ENCODE measurements around the gene EXOC3. TPM values are rescaled to one million over a fixed set of nuclear protein-coding genes. Genes with fewer than 3 reads are reported as not detected.
"Not testable (repeated sequence)": the region's sequence is repeated elsewhere in the genome, so short reads cannot be mapped to it uniquely, and the experiment has no call there.

Gene EXOC3
- total RNA-seq, 1 donor from 2014 or later: 23.8 TPM

- no peak for DNase-seq (ENCODE audit: low read depth)
- H3K4me3 ChIP-seq (ENCODE audit: low read depth, low read length): no peak overlapping the region
- TF ChIP-seq CTCF (conservative IDR thresholded peaks at IDR 0.05; ENCODE audit: low read depth, low read length): no peak
Measured at GRCh38 chr5:398475-399295, 44.3 kb upstream of the EXOC3 start.

GRCh38 chr5:399296-400281 lies 43.4 kb upstream of the EXOC3 start:
- TF ChIP-seq CTCF (conservative IDR thresholded peaks at IDR 0.05; ENCODE audit: low read depth, low read length): no peak
- H3K4me3 ChIP-seq (ENCODE audit: low read depth, low read length): peak overlapping the region; percentile 32
- peak; percentile 15 for DNase-seq (ENCODE audit: low read depth)

GRCh38 chr5:400282-401145 lies 42.5 kb upstream of the EXOC3 start:
- DNase-seq (ENCODE audit: low read depth): no peak
- TF ChIP-seq CTCF (conservative IDR thresholded peaks at IDR 0.05; ENCODE audit: low read depth, low read length): no peak
- H3K4me3 ChIP-seq (ENCODE audit: low read depth, low read length): peak overlapping the region; percentile 32

GRCh38 chr5:401146-402034 lies 41.6 kb upstream of the EXOC3 start:
- no peak for TF ChIP-seq CTCF (conservative IDR thresholded peaks at IDR 0.05; ENCODE audit: low read depth, low read length)
- no peak for DNase-seq (ENCODE audit: low read depth)
- H3K4me3 ChIP-seq (ENCODE audit: low read depth, low read length): no peak overlapping the region

GRCh38 chr5:402219-402614 lies 40.8 kb upstream of the EXOC3 start:
- not testable (repeated sequence) for H3K4me3 ChIP-seq (ENCODE audit: low read depth, low read length); DNase-seq (ENCODE audit: low read depth)

- no peak for TF ChIP-seq CTCF (conservative IDR thresholded peaks at IDR 0.05; ENCODE audit: low read depth, low read length)
- no peak for DNase-seq (ENCODE audit: low read depth)
- H3K4me3 ChIP-seq (ENCODE audit: low read depth, low read length): no peak overlapping the region
Measured at GRCh38 chr5:402615-403359, 40.2 kb upstream of the EXOC3 start.

Measured in epithelial cell of proximal tubule (primary cell).